AG08395 (cell line): Measurements from ENCODE around the gene OST4.
"Not testable (repeated sequence)": the region's sequence is repeated elsewhere in the genome, so short reads cannot be mapped to it uniquely, and the experiment has no call there.

ENCODE experiments used
- DNase-seq: peaks from one replicate; pipeline ENCODE4 v3.0.0; 2012; ENCODE audit warnings: mixed read lengths, low spot score

OST4 gene

GRCh38 chr2:27071277-27071989, at the start of gene OST4:
OST4 (minus strand) TSS chr2:27071654.
- peak; percentile 95 for DNase-seq

GRCh38 chr2:27119330-27119670, 47.8 kb upstream of the OST4 start:
- DNase-seq: not testable (repeated sequence)

GRCh38 chr2:27118525-27119329, 47.3 kb upstream of the OST4 start, which contains the start of gene CGREF1:
CGREF1 (minus strand) TSS chr2:27119128; CDS start chr2:27104366, 14,762 bp downstream.
- DNase-seq: peak; percentile 35

GRCh38 chr2:27117995-27118524, 46.6 kb upstream of the OST4 start:
- DNase-seq: no peak

- DNase-seq: no peak
Observed at GRCh38 chr2:27115519-27115918, 44.1 kb upstream of the OST4 start.

- DNase-seq: not testable (repeated sequence)
Observed at GRCh38 chr2:27111392-27112078, 40.1 kb upstream of the OST4 start.

GRCh38 chr2:27110603-27111352, 39.3 kb upstream of the OST4 start:
- not testable (repeated sequence) for DNase-seq

GRCh38 chr2:27109083-27109482, 37.6 kb upstream of the OST4 start:
- DNase-seq: no peak

- no peak for DNase-seq
Observed at GRCh38 chr2:27108221-27108620, 36.8 kb upstream of the OST4 start.

GRCh38 chr2:27105981-27106380, 34.5 kb upstream of the OST4 start:
- DNase-seq: no peak

GRCh38 chr2:27102329-27102728, 30.9 kb upstream of the OST4 start:
- DNase-seq: no peak

- DNase-seq: no peak
Observed at GRCh38 chr2:27100036-27100435, 28.6 kb upstream of the OST4 start.

GRCh38 chr2:27099334-27099955, 28.0 kb upstream of the OST4 start:
- DNase-seq: no peak

- no peak for DNase-seq
Observed at GRCh38 chr2:27097341-27097740, 25.9 kb upstream of the OST4 start.

GRCh38 chr2:27096748-27097297, 25.4 kb upstream of the OST4 start:
- no peak for DNase-seq

- DNase-seq: peak; percentile 78
Observed at GRCh38 chr2:27095745-27096651, 24.5 kb upstream of the OST4 start.

- DNase-seq: no peak
Observed at GRCh38 chr2:27095427-27095744, 23.9 kb upstream of the OST4 start.

GRCh38 chr2:27094353-27094984, 23.0 kb upstream of the OST4 start:
- no peak for DNase-seq
